ENCODE measurements around the gene MEX3D. TPM values are rescaled to one million over a fixed set of nuclear protein-coding genes. Genes with fewer than 3 reads are reported as not detected.
"Not testable (repeated sequence)": the region's sequence is repeated elsewhere in the genome, so short reads cannot be mapped to it uniquely, and the experiment has no call there.

MEX3D gene
- total RNA-seq, 1 donor from 2014 or later: 83.7 TPM

- Histone ChIP-seq H3K4me1 (no peaks in the 10 kb centered on the region), H3K27me3 (no peaks in the 10 kb centered on the region)
- intact Hi-C loops (cut with DNase I): no loop called here
Observed at GRCh38 chr19:1553415-1553814, 14.7 kb downstream of the MEX3D start.

DNA sequence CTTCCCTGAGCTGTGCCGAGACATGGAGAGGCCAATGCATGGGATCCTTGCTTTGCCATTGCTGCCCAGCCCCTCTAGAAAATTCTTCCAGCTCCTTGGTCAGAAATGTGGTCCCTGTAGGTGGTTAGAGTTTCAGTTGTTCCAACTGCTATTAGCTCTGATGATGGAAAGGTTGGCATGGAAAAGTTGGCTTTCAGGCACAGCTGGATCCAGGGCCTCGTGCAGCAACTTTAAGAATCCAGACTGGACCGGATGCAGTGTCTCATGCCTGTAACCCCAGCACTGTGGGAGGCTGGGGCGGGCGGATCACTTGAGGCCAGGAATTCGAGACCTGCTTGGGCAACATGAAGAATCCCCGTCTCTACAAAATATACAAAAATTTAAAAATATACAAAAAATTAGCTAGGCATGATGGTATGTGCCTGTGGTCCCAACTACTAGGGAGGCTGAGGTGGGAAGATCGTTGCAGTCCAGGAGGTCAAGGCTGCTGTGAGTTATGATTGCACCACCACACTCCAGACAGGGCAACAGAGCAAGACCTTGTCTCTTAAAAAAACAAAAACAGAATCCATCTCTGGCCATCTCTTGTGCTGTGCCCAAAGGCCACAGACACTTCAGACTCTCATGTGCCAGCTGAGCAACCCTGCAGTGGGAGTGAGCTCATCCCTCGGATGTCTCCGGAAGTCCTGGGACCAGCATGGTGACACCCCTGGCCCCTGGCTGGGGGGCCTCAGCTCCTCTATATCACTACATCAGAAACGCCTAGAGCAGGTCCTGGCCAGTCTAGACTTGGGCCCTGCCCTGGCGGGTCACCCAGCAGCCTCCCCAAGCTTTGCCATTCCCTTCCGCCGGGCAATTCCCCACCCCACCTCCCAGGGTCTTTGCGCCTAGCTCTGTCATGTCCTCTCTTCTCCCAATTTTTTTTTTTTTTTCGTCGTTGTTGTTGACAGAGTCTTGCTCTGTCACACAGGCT is 16.8 kb downstream of the MEX3D start:
- Histone ChIP-seq H3K9me3 (no peaks in the 10 kb centered on the region), H3K27ac (no peak overlapping the region), H3K27me3 (no peaks in the 10 kb centered on the region), H3K4me3 (no peak overlapping the region), H3K36me3 (peaks cover 5 to 8% of the 10 kb centered on the region in 2 donors), H3K4me1 (no peaks in the 10 kb centered on the region)
- TF ChIP-seq, protein P1, sequence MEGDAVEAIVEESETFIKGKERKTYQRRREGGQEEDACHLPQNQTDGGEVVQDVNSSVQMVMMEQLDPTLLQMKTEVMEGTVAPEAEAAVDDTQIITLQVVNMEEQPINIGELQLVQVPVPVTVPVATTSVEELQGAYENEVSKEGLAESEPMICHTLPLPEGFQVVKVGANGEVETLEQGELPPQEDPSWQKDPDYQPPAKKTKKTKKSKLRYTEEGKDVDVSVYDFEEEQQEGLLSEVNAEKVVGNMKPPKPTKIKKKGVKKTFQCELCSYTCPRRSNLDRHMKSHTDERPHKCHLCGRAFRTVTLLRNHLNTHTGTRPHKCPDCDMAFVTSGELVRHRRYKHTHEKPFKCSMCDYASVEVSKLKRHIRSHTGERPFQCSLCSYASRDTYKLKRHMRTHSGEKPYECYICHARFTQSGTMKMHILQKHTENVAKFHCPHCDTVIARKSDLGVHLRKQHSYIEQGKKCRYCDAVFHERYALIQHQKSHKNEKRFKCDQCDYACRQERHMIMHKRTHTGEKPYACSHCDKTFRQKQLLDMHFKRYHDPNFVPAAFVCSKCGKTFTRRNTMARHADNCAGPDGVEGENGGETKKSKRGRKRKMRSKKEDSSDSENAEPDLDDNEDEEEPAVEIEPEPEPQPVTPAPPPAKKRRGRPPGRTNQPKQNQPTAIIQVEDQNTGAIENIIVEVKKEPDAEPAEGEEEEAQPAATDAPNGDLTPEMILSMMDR (IDR thresholded peaks at IDR 0.05): no peak
- DNase-seq (ENCODE audit: low spot score in 2 of 2): no peak
- intact Hi-C loops (cut with DNase I): no loop called here

More at GRCh38 chr19:1553415-1553814, 14.7 kb downstream of the MEX3D start:
- TF ChIP-seq, protein P1 (IDR thresholded peaks at IDR 0.05): no peak
- Histone ChIP-seq H3K27ac (no peak overlapping the region), H3K9me3 (no peaks in the 10 kb centered on the region), H3K36me3 (peaks cover 5 to 8% of the 10 kb centered on the region in 2 donors), H3K4me3 (no peak overlapping the region)
- DNase-seq (ENCODE audit: low spot score in 2 of 2): no peak

GRCh38 chr19:1549332-1549945 is 18.7 kb downstream of the MEX3D start:
- H3K27ac ChIP-seq: no peak overlapping the region
- no peaks in the 10 kb centered on the region for H3K27me3 ChIP-seq
- H3K4me1 ChIP-seq: no peaks in the 10 kb centered on the region
- DNase-seq (ENCODE audit: low spot score in 2 of 2): no peak
- TF ChIP-seq, protein P1 (IDR thresholded peaks at IDR 0.05): no peak
- intact Hi-C loops (cut with DNase I): loop anchor here (5.0 kb wide), 1 partner anchor 278 kb away; no protein-coding TSS in a partner anchor
- no peaks in the 10 kb centered on the region for H3K36me3 ChIP-seq
- no peak overlapping the region for H3K4me3 ChIP-seq
- H3K9me3 ChIP-seq: no peaks in the 10 kb centered on the region

DNA sequence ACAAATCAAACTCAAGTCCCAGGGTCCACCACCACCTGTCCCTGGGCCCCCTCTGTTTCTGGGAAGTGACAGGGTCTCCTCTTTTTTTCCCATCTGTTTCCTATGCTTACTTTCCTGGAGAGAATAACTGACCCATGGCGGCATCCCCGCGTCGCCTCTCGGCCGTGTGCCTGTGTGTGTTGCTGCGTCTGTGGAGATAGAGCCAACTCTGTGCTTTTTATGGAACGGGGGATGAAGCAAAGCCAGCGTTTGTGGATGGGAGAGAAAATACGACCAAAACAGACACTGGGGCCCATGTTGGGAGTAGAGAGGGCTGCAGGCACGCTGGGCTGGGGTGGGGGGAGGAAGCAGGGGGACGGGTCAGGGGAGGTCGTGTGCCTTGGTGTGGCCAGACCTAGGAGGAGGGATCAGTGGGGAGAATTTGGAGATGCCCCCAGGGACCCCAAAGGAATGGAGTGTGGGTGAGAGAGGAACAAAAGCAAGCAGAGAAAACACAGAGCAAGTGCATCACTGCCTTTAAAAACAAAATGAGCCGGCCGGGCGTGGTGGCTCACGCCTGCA is 27.7 kb downstream of the MEX3D start:
- Histone ChIP-seq H3K9me3 (no peaks in the 10 kb centered on the region), H3K4me3 (no peak overlapping the region), H3K4me1 (peaks cover 0 to 2% of the 10 kb centered on the region in 2 donors), H3K27ac (no peak overlapping the region), H3K36me3 (no peaks in the 10 kb centered on the region), H3K27me3 (no peaks in the 10 kb centered on the region)
- intact Hi-C loops (cut with DNase I): no loop called here
- no peak for DNase-seq (ENCODE audit: low spot score in 2 of 2)
- TF ChIP-seq, protein P1 (IDR thresholded peaks at IDR 0.05): no peak

DNA sequence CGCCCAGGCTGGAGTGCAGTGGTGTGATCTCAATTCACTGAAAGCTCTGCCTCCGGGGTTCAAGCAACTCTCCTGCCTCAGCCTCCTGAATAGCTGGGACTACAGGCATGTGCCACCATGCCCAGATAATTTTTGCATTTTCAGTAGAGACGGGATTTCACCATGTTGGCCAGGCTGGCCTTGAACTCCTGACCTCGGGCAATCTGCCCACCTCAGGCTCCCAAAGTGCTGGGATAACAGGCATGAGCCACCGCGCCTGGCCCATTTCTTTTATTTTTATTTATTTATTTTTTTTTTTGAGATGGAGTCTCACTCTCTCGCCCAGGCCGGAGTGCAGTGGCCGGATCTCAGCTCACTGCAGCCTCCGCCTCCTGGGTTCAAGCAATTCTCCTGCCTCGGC is 28.4 kb downstream of the MEX3D start:
- H3K36me3 ChIP-seq; H3K27me3 ChIP-seq; H3K4me1 ChIP-seq; DNase-seq (ENCODE audit: low spot score in 2 of 2); H3K27ac ChIP-seq; intact Hi-C loops (cut with DNase I); H3K9me3 ChIP-seq; H3K4me3 ChIP-seq: not testable (repeated sequence)

DNA sequence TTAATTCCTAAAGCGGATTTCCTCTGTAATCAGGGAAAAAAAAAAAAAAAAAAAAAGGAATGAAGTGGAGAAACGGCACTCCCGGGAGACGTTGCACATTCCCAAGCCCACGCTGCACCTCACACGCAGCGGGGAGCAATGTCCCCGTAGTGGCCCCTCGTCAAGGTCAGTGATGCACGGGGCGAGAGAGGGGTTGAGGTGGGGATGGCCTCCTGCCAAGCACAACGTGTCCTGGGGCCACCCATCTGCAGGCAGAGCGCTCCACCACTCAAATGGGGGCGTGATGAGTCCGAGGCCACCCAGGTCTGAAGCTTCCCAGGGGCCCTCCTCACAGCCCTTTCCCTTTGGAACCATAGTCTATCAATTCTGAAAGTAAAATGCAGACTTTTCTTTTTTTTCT is 29.1 kb downstream of the MEX3D start:
- no peaks in the 10 kb centered on the region for H3K27me3 ChIP-seq
- DNase-seq (ENCODE audit: low spot score in 2 of 2): no peak
- TF ChIP-seq, protein P1 (IDR thresholded peaks at IDR 0.05): no peak
- no peaks in the 10 kb centered on the region for H3K9me3 ChIP-seq
- H3K4me1 ChIP-seq: peaks cover 0 to 2% of the 10 kb centered on the region in 2 donors
- no peaks in the 10 kb centered on the region for H3K36me3 ChIP-seq
- no peak overlapping the region for H3K4me3 ChIP-seq
- H3K27ac ChIP-seq: no peak overlapping the region
- intact Hi-C loops (cut with DNase I): no loop called here

- H3K27me3 ChIP-seq; H3K4me1 ChIP-seq; H3K9me3 ChIP-seq; DNase-seq (ENCODE audit: low spot score in 2 of 2); H3K36me3 ChIP-seq; H3K27ac ChIP-seq; intact Hi-C loops (cut with DNase I); H3K4me3 ChIP-seq: not testable (repeated sequence)
Observed at GRCh38 chr19:1535699-1536098, 32.4 kb downstream of the MEX3D start.
